Upper lobe of left lung (tissue), 6 donors: ENCODE results near the gene RITA1. TPM values are rescaled to one million over a fixed set of nuclear protein-coding genes. Genes with fewer than 3 reads are reported as not detected.

ENCODE experiments used
- ATAC-seq, 2 donors: fragments of 200-7000 bp; cut with Tn5 transposase; one replicate each; pipeline ENCODE4 v1.9.1; 2022; ENCODE audit warnings: mild to moderate bottlenecking in 2 of 2, moderate library complexity in 2 of 2; ENCODE audit not compliant: low FRiP score in 2 of 2
- DNase-seq, 2 donors: peaks; one replicate each; pipeline ENCODE4 v3.0.0-alpha.2; 2019 to 2020
- H3K27ac ChIP-seq, 4 donors: fragments of 200-600 bp; sonication (generic); one replicate each; pipeline ENCODE4 v1.5.1; 2016 to 2019
- H3K27me3 ChIP-seq, 4 donors: fragments of 200-600 bp; sonication (generic); one replicate each; pipeline ENCODE4 v1.5.1; 2017 to 2019
- H3K36me3 ChIP-seq, 4 donors: fragments of 200-600 bp; sonication (generic); one replicate each; pipeline ENCODE4 v1.5.1; 2016 to 2019
- H3K4me1 ChIP-seq, 4 donors: fragments of 200-600 bp; sonication (generic); one replicate each; pipeline ENCODE4 v1.5.1; 2018 to 2019
- H3K4me3 ChIP-seq, 4 donors: fragments of 200-600 bp; sonication (generic); one replicate each; pipeline ENCODE4 v1.5.1; 2017 to 2019; ENCODE audit warnings: mild to moderate bottlenecking in 2 of 4, moderate library complexity in 1 of 4
- H3K9me3 ChIP-seq, 4 donors: fragments of 200-600 bp; sonication (generic); one replicate each; pipeline ENCODE4 v1.5.1; 2018 to 2019
- EP300 ChIP-seq, 4 donors: sonication (generic); formaldehyde crosslinking; IDR thresholded peaks; one replicate each; pipeline ENCODE4 v1.5.1; 2017; ENCODE audit warnings: antibody characterized with exemption in 4 of 4, control low read depth in 2 of 4
- POLR2A ChIP-seq, 4 donors: fragments of 450-650 bp; IDR thresholded peaks; one replicate each; pipeline ENCODE4 v1.5.1; 2016 to 2017; ENCODE audit warnings: antibody characterized with exemption in 4 of 4, mild to moderate bottlenecking in 2 of 4
- POLR2AphosphoS5 ChIP-seq, 2 donors: sonication (generic); formaldehyde crosslinking; IDR thresholded peaks; one replicate each; pipeline ENCODE4 v1.5.1; 2017; ENCODE audit warnings: antibody characterized with exemption in 2 of 2
- WGBS, 2 donors: methylation state at CpG; one replicate each; pipeline ENCODE4 v1.1.5; 2017 to 2018; 5-methylcytosine and 5-hydroxymethylcytosine counted together
- total RNA-seq, 6 donors: library from RNA; depleted of rRNA in 4 of 6; stranded (reverse); fragments of >200 nt in 4 of 6; gene quantifications; one replicate each; pipeline versions ENCODE4 v1.1.0 to v1.2.1, GENCODE V29; 2016 to 2021
- TF ChIP-seq, protein P1 (sequence below), 6 experiments: fragments of 450-650 bp in 4 of 6; fragments of 200-600 bp in 2 of 6; sonication (generic) in 2 of 6; IDR thresholded peaks; one replicate each; pipeline ENCODE4 v1.5.1; 2016 to 2019; ENCODE audit warnings: antibody characterized with exemption in 6 of 6
- donor health status: DM: no; HTN: no; CAD: no; lungs with moderate emphysema.
- donor health status: DM: no; HTN: yes; CAD: no; lungs with severe emphysema.

RITA1 gene
- total RNA-seq, 6 donors from 2014 or later: 11.5 to 25.2 (median 17.6) TPM

DNA sequence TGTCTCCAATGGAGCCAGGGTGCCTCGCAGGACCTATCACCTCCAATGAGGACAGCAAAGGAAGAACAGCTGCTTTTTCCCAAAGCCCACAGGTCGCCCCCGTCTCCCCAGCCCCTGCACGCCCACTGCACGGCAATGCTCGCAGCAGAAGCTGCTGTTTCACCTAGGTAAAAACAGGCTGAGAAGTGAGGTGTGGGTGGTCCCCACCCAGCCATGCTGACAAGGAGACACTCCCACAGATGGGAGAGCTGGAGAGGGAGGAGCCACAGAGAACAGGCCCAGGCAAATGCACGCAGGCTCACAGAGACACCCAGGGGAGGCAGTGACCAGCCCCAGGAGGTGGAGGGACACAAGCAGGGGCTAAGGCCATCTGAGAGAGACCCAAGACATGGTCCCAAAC, 25.6 kb upstream of the RITA1 start:
- ATAC-seq: no peak
- WGBS, 2 donors: 93 to 97% methylated on average over 4 to 7 of the region's 7 CpGs
- H3K9me3 ChIP-seq: no peaks in the 10 kb centered on the region
- TF ChIP-seq POLR2AphosphoS5 (IDR thresholded peaks at IDR 0.05) (no peak), EP300 (IDR thresholded peaks at IDR 0.05) (no peak), POLR2A (IDR thresholded peaks at IDR 0.05) (no peak)
- TF ChIP-seq, protein P1, sequence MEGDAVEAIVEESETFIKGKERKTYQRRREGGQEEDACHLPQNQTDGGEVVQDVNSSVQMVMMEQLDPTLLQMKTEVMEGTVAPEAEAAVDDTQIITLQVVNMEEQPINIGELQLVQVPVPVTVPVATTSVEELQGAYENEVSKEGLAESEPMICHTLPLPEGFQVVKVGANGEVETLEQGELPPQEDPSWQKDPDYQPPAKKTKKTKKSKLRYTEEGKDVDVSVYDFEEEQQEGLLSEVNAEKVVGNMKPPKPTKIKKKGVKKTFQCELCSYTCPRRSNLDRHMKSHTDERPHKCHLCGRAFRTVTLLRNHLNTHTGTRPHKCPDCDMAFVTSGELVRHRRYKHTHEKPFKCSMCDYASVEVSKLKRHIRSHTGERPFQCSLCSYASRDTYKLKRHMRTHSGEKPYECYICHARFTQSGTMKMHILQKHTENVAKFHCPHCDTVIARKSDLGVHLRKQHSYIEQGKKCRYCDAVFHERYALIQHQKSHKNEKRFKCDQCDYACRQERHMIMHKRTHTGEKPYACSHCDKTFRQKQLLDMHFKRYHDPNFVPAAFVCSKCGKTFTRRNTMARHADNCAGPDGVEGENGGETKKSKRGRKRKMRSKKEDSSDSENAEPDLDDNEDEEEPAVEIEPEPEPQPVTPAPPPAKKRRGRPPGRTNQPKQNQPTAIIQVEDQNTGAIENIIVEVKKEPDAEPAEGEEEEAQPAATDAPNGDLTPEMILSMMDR (IDR thresholded peaks at IDR 0.05): no peak
- H3K27ac ChIP-seq: no peak overlapping the region
- H3K36me3 ChIP-seq: peaks cover 10 to 79% (median 74%) of the 10 kb centered on the region in 4 donors
- H3K27me3 ChIP-seq: peaks cover 0 to 7% (median 3%) of the 10 kb centered on the region in 4 donors
- DNase-seq: no peak
- no peak overlapping the region for H3K4me3 ChIP-seq
- peaks cover 0 to 3% (median under 1%) of the 10 kb centered on the region in 4 donors for H3K4me1 ChIP-seq

DNA sequence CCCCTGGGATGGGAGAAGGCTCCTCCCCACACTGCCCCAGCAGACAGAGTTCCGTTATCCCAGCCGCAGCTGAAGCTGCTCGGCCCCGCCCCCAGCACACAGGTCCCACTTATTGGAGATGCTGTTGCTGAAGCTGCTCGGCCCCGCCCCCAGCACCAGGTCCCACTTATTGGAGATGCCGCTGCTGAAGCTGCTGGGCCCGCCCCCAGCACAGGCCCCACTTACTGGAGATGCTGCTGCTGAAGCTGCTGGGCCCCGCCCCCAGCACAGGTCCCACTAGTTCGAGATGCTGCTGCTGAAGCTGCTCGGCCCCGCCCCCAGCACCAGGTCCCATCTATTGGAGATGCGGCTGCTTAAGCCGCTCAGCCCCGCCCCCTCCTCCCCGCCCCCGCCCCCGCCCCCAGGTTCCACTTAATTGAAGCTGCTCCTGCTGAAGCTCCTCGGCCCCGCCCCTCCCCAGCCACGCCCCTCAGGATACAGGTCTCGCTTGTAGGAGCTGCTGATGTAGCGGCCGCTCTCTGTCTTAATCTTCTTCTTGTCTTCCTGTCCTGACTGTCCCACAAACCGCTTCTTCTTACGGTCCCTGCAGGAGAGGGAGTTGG, 24.0 kb upstream of the RITA1 start:
- DNase-seq (no peak), ATAC-seq (no peak)
- no peaks in the 10 kb centered on the region for H3K27me3 ChIP-seq
- H3K4me3 ChIP-seq: no peak overlapping the region
- H3K27ac ChIP-seq: no peak overlapping the region
- 83 to 87% methylated on average over 18 to 20 of the region's 26 CpGs for WGBS, 2 donors
- no peaks in the 10 kb centered on the region for H3K9me3 ChIP-seq
- no peak for TF ChIP-seq EP300 (IDR thresholded peaks at IDR 0.05)
- no peak for TF ChIP-seq POLR2A (IDR thresholded peaks at IDR 0.05)
- TF ChIP-seq POLR2AphosphoS5 (IDR thresholded peaks at IDR 0.05): no peak
- TF ChIP-seq, protein P1 (IDR thresholded peaks at IDR 0.05): no peak
- H3K4me1 ChIP-seq: no peaks in the 10 kb centered on the region
- peaks cover 10 to 95% (median 90%) of the 10 kb centered on the region in 4 donors for H3K36me3 ChIP-seq

DNA sequence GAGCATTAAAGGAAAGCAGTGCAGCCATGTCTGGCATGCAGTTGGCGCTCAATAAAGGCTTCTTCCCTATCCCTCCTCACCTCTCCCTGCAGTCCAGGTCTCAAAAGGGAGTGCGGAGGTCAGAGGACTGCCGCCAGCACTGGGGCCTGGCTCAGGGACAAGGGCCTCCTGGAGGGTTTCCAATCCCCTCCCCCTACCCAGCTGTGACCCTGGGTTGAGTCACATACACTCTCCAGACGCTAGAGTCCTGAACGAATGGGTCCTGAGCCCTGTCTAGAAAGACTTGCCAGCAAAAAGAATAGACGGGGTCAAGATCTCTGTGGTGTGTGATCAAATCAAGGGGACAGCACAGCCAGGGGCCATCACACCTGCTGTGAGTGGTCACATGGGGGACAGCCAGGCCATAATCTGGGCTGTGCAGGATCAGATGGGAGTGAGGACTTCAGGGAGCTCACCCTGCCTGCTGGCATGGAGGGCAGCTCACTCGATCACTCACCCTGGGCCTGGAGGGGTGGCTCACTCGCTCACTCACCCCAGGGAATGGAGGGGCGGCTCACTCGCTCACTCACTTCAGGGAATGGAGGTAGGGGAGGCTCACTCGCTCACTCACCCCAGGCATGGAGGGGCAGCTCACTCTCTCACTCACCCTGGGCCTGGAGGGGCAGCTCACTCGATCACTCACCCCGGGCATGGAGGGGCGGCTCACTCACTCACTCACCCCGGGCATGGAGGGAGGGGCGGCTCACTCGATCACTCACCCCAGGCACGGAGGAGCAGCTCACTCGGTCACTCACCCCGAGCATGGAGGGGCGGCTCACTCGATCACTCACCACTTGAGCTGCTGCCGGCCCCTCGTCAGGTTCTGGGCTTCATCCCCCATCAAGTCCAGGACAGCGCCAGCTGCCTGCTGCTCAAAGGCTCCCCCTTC, 23.2 kb upstream of the RITA1 start:
- DNase-seq (no peak), ATAC-seq (no peak)
- Histone ChIP-seq H3K27ac (no peak overlapping the region), H3K9me3 (no peaks in the 10 kb centered on the region), H3K4me1 (no peaks in the 10 kb centered on the region), H3K36me3 (peaks cover 10 to 100% (median 96%) of the 10 kb centered on the region in 4 donors), H3K4me3 (no peak overlapping the region), H3K27me3 (no peaks in the 10 kb centered on the region)
- TF ChIP-seq POLR2A (IDR thresholded peaks at IDR 0.05) (no peak), EP300 (IDR thresholded peaks at IDR 0.05) (no peak), POLR2AphosphoS5 (IDR thresholded peaks at IDR 0.05) (no peak)
- TF ChIP-seq, protein P1 (IDR thresholded peaks at IDR 0.05): no peak
- WGBS, 2 donors: 85 to 86% methylated on average over 4 to 18 of the region's 25 CpGs

DNA sequence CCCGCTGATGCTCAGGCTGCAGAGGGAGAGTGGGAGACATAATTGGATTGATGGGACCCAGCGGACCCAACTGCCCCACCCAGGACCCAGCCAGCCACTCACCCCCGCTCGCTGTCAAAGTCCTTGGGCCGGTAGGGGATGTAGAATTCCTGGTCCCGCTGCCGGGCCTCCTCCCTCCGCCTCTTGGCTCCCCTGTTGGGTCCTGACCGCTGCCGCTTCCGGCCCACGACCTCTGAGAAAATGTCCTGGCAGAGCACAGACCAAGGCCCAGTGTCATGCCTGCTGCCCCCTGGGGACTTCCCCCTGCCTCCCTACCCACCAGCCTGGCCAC, 22.5 kb upstream of the RITA1 start:
- DNase-seq: no peak
- no peaks in the 10 kb centered on the region for H3K9me3 ChIP-seq
- H3K27ac ChIP-seq: no peak overlapping the region
- peaks cover 13 to 100% (median 97%) of the 10 kb centered on the region in 4 donors for H3K36me3 ChIP-seq
- no peak for ATAC-seq
- H3K4me3 ChIP-seq: no peak overlapping the region
- no peaks in the 10 kb centered on the region for H3K27me3 ChIP-seq
- H3K4me1 ChIP-seq: no peaks in the 10 kb centered on the region
- 98 to 99% methylated on average over 12 of the region's 12 CpGs for whole genome bisulfite sequencing, 2 donors
- TF ChIP-seq POLR2A (IDR thresholded peaks at IDR 0.05): no peak
- no peak for TF ChIP-seq POLR2AphosphoS5 (IDR thresholded peaks at IDR 0.05)
- TF ChIP-seq, protein P1 (IDR thresholded peaks at IDR 0.05): no peak
- no peak for TF ChIP-seq EP300 (IDR thresholded peaks at IDR 0.05)
